GM19324 (cell line): Measurements from ENCODE around the gene MUCL1.

ENCODE experiments used
- ATAC-seq: cut with Tn5 transposase; IDR thresholded peaks from one replicate; pipeline ENCODE4 v1.9.1; 2021; ENCODE audit warnings: mild to moderate bottlenecking, moderate library complexity; ENCODE audit not compliant: unreplicated experiment, low FRiP score

Gene MUCL1

GRCh38 chr12:54890339-54890738, 36.0 kb downstream of the MUCL1 start:
- ATAC-seq = no peak

GRCh38 chr12:54891717-54892478, 37.6 kb downstream of the MUCL1 start:
- ATAC-seq = no peak
